SK-N-MC (cell line): ENCODE results near the gene CDH24.

Experiments used
- EZH2 ChIP-seq: fragments of 200-600 bp; sonication (generic); IDR thresholded peaks from one replicate; pipeline ENCODE4 v1.6.1; 2017; ENCODE audit warnings: antibody characterized with exemption
- FOXP2 ChIP-seq: optimal IDR thresholded peaks from 2 replicates; pipeline ENCODE3; 2011; ENCODE audit warnings: mild to moderate bottlenecking, moderate library complexity; ENCODE audit not compliant: insufficient read depth; ENCODE audit errors: extremely low read length, control extremely low read depth
- POLR2AphosphoS5 ChIP-seq: IDR thresholded peaks from 2 replicates; pipeline ENCODE4 v1.6.1; 2012; ENCODE audit warnings: mild to moderate bottlenecking, low read depth, low read length, borderline replicate concordance

- TF ChIP-seq EZH2 (no peak), POLR2AphosphoS5 (no peak), FOXP2 (no peak)
These were observed 3.9 kb downstream of the CDH24 start for GRCh38 chr14:23053426-23053825.
